RWPE1 (cell line): ENCODE measurements around the gene RAB3C.

Experiments
- CTCF ChIA-PET: fragments of 350-600 bp; sonication (Branson Sonifier 250); formaldehyde crosslinking; extraction: SDS; loops from one replicate; lab custom pipeline; 2021; lab: Yijun Ruan, JAX
- POLR2A ChIA-PET: fragments of 400-600 bp; formaldehyde crosslinking; extraction: SDS; loops from one replicate; lab custom pipeline; 2020; ENCODE audit warnings: antibody characterized with exemption; ENCODE audit not compliant: low non-redundant PET; lab: Yijun Ruan, JAX
- DNase-seq: peaks from one replicate; pipeline ENCODE4 v3.0.0; 2012; ENCODE audit warnings: low spot score
- H3K27ac ChIP-seq: fragments of 450-650 bp; 2 replicates; pipeline ENCODE4 v1.5.1; 2017
- CTCF ChIP-seq: fragments of 450-650 bp; conservative IDR thresholded peaks from 2 replicates; pipeline ENCODE4 v1.5.1; 2017; ENCODE audit warnings: low read depth, mild to moderate bottlenecking

RAB3C gene

GRCh38 chr5:58804291-58804690, 221.4 kb downstream of the RAB3C start:
- POLR2A ChIA-PET: no interaction called here
- no peak overlapping the region for H3K27ac ChIP-seq
- no peak for TF ChIP-seq CTCF
- no peak for DNase-seq
- CTCF ChIA-PET: interaction anchor here (0.6 kb wide), 2 partner anchors 113 to 1323 kb away, joined by 4 to 6 read pairs; no protein-coding TSS in a partner anchor

GRCh38 chr5:58810086-58810485, 227.2 kb downstream of the RAB3C start:
- no peak for TF ChIP-seq CTCF
- no peak for DNase-seq
- ChIA-PET CTCF (interaction anchor here (0.6 kb wide), 1 partner anchor 1300 kb away, joined by 5 read pairs; no protein-coding TSS in a partner anchor), POLR2A (no interaction called here)
- H3K27ac ChIP-seq: no peak overlapping the region

GRCh38 chr5:58813855-58814254, 231.0 kb downstream of the RAB3C start:
- DNase-seq: no peak
- H3K27ac ChIP-seq: no peak overlapping the region
- TF ChIP-seq CTCF: no peak
- ChIA-PET CTCF (no interaction called here), POLR2A (no interaction called here)

DNA sequence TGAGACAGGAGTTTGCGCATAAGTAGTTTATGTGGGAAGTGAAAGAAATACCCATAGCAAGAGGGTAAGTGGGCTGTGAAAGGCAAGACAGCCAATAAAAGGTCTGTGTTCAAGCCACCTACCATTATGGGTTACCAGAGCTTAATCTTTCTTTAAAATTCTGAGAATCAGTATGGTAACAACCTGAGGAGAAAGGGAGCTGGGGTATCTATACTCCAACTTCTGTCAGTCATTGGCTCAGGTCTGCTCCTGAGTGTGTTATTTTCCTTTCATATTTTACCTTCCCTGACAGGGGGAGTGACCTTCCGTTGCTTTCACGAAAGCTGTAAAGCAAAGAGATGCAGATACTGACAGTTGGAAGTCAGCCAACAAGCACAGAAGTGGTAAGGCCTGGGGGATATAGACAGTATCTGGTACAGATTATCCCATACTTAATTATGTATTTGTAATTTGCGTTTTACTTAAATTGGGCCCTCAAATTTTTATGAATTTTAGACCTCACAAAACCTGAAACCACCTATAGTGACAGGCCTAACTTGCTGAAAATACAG, 233.4 kb downstream of the RAB3C start:
- no peak overlapping the region for H3K27ac ChIP-seq
- TF ChIP-seq CTCF: no peak
- DNase-seq: no peak
- POLR2A ChIA-PET: no interaction called here
- CTCF ChIA-PET: interaction anchor here (0.6 kb wide), 1 partner anchor 154 kb away, joined by 9 read pairs; no protein-coding TSS in a partner anchor

GRCh38 chr5:58818465-58818864, 235.6 kb downstream of the RAB3C start:
- no peak for TF ChIP-seq CTCF
- CTCF ChIA-PET: interaction anchor here (0.6 to 1.2 kb wide), 2 partner anchors 27 to 337 kb away, joined by 3 read pairs; no protein-coding TSS in a partner anchor
- DNase-seq: no peak
- H3K27ac ChIP-seq: no peak overlapping the region
- POLR2A ChIA-PET: no interaction called here

DNA sequence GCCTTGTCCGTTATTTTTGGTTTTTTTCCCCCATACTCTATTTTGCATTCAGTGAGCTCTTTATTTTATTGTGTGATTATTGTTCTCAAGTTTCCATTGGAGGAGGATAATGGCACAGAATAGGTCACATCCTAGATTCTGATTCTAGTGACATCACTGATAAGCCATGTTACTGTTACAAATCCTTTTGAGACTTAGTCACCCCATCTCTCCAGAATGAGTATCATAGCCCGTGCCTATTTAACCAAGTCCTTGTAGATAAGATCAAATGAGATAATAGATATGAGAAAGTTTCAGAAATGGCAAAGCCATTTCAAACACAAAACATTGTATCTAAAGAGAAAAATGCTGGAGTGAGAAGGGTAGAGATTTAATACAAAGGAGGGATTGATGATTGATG, 242.6 kb downstream of the RAB3C start:
- ChIA-PET POLR2A (no interaction called here), CTCF (interaction anchor here (0.6 to 0.7 kb wide), 2 partner anchors 73 to 291 kb away, joined by 3 to 4 read pairs; no protein-coding TSS in a partner anchor)
- no peak for DNase-seq

More for the DNA sequence above, 242.6 kb downstream of the RAB3C start:
- H3K27ac ChIP-seq: no peak overlapping the region
- no peak for TF ChIP-seq CTCF
